GM12891 (cell line): Measurements from ENCODE around the gene IQSEC3.

Source experiments
- DNase-seq: peaks from one replicate; pipeline ENCODE4 v3.0.0; 2011; ENCODE audit warnings: low spot score; ENCODE audit not compliant: insufficient read length
- FAIRE-seq: peaks from 2 replicates; lab custom pipeline; 2011; peaks lifted over from hg19 to GRCh38; lab: Jason Lieb, UNC
- PAX5 ChIP-seq: IDR thresholded peaks from 2 replicates; pipeline ENCODE4 v1.6.1; 2011; ENCODE audit warnings: low read length, moderate library complexity, mild to moderate bottlenecking; ENCODE audit not compliant: insufficient read depth, severe bottlenecking
- POLR2A ChIP-seq: IDR thresholded peaks from 2 replicates; pipeline ENCODE4 v1.6.1; 2011; ENCODE audit warnings: low read depth, low read length, control low read depth
- POLR2AphosphoS5 ChIP-seq: IDR thresholded peaks from 2 replicates; pipeline ENCODE4 v1.6.1; 2011; ENCODE audit warnings: low read depth, low read length, control low read depth
- POU2F2 ChIP-seq: IDR thresholded peaks from 2 replicates; pipeline ENCODE4 v1.6.1; 2011; ENCODE audit warnings: low read depth, mild to moderate bottlenecking, control low read depth, low read length, moderate library complexity
- SPI1 ChIP-seq: IDR thresholded peaks from 2 replicates; pipeline ENCODE4 v1.6.1; 2011; ENCODE audit warnings: low read depth, low read length, control low read depth
- TAF1 ChIP-seq: IDR thresholded peaks from 2 replicates; pipeline ENCODE4 v1.6.1; 2011; ENCODE audit warnings: low read depth, low read length, control low read depth

The IQSEC3 gene

GRCh38 chr12:220946-221550 lies 154.5 kb downstream of the IQSEC3 start:
- no peak for FAIRE-seq
- no peak for DNase-seq
- TF ChIP-seq PAX5 (no peak), TAF1 (no peak), POLR2A (no peak), POLR2AphosphoS5 (no peak), POU2F2 (no peak), SPI1 (no peak)

GRCh38 chr12:221736-222135 lies 155.2 kb downstream of the IQSEC3 start:
- FAIRE-seq (no peak), DNase-seq (no peak)
- TF ChIP-seq POU2F2, result no peak
- TF ChIP-seq SPI1, result no peak
- TF ChIP-seq PAX5, result no peak
- no peak for TF ChIP-seq TAF1
- no peak for TF ChIP-seq POLR2A
- no peak for TF ChIP-seq POLR2AphosphoS5

GRCh38 chr12:223841-224240 lies 157.3 kb downstream of the IQSEC3 start:
- DNase-seq (no peak), FAIRE-seq (no peak)
- TF ChIP-seq POU2F2 (no peak), SPI1 (no peak), TAF1 (no peak), POLR2A (no peak), POLR2AphosphoS5 (no peak), PAX5 (no peak)

GRCh38 chr12:224330-224729 lies 157.8 kb downstream of the IQSEC3 start:
- TF ChIP-seq TAF1 (no peak), POU2F2 (no peak), POLR2AphosphoS5 (no peak), PAX5 (no peak), POLR2A (no peak), SPI1 (no peak)
- no peak for FAIRE-seq
- no peak for DNase-seq

GRCh38 chr12:225012-225411 lies 158.4 kb downstream of the IQSEC3 start:
- DNase-seq (no peak), FAIRE-seq (no peak)
- no peak for TF ChIP-seq POLR2AphosphoS5
- TF ChIP-seq POU2F2, result no peak
- TF ChIP-seq PAX5, result no peak
- TF ChIP-seq POLR2A, result no peak
- no peak for TF ChIP-seq TAF1
- no peak for TF ChIP-seq SPI1

DNA sequence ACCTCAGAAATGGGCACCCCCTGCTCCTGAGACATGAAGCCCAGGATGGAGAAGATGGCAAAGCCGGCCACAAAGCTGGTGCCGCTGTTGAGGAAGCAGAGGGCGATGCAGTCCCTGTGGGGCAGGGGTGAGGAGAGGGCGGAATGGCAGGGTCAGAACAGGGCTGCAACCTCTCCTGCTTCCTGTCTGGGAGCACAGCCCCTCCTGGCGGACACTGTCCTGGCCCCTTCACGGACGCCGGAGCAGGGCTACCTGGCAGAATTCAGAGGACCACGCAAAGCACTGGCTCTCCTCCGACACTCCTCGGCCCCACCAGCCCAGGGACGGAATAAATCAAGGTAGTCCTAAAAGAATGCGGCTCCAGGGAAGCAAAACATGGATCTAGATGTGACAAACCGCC lies 159.8 kb downstream of the IQSEC3 start:
- DNase-seq, result no peak
- TF ChIP-seq POU2F2, result no peak
- no peak for TF ChIP-seq PAX5
- TF ChIP-seq POLR2AphosphoS5, result no peak
- no peak for TF ChIP-seq SPI1
- no peak for TF ChIP-seq TAF1
- no peak for TF ChIP-seq POLR2A
- no peak for FAIRE-seq

GRCh38 chr12:227286-227915 lies 160.8 kb downstream of the IQSEC3 start:
- FAIRE-seq (no peak), DNase-seq (no peak)
- TF ChIP-seq TAF1 (no peak), POLR2AphosphoS5 (no peak), POLR2A (no peak), PAX5 (no peak), POU2F2 (no peak), SPI1 (no peak)
